Measurements from ENCODE around the gene NID1. TPM values are rescaled to one million over a fixed set of nuclear protein-coding genes. Genes with fewer than 3 reads are reported as not detected.

Gene NID1
- total and polyA plus RNA-seq, 2 donors (not counting 3 experiments of a cell fraction or from before 2014, with no cell fraction given): 87.0 to 109 TPM

DNA sequence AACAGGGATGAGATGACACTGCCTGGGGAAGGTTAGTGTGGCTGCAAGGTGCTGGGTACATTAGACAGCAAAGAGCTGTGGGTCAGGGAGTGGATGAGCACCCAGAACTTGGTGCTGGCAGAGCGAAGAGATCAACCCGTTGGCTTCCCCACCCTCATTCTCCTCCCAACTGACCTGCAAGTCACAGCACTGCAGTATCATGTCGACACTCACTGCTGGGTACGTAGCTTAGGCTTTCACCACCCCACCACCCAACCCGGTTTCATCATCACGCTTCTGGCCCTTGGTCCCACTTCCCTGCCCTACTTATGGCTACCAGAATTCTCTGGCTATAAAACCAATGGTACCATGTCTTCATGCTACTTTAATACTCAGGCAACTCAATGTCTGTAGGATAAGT lies 124.6 kb downstream of the NID1 start:
- dilution Hi-C loops (cut with MboI; ENCODE audit: extremely low pct_ligation_motif_present, low sequenced_read_pairs): no loop called here
- Histone ChIP-seq H3K4me3 (replicated peaks in 1 of 3; ENCODE audit: insufficient read depth in 1 of 3, low read depth in 1 of 3, low read length in 3 of 3) (no peak overlapping the region), H3K9ac (replicated peaks; ENCODE audit: extremely low read depth, insufficient read depth, low read length) (no peak overlapping the region), H3K4me1 (ENCODE audit: control insufficient read depth, extremely low read depth, insufficient read depth, low read length) (peaks cover 6% of the 10 kb centered on the region), H3K27ac (ENCODE audit: insufficient read depth, low read depth, low read length) (no peak overlapping the region), H3K9me3 (replicated peaks; ENCODE audit: control insufficient read depth, insufficient read depth, low read length) (no peaks in the 10 kb centered on the region), H3K9me1 (replicated peaks; ENCODE audit: control insufficient read depth, extremely low read depth, insufficient read depth, low read length) (no peaks in the 10 kb centered on the region), H3K27me3 (ENCODE audit: control insufficient read depth in 2 of 2, insufficient read depth in 2 of 2, low read length in 2 of 2) (no peaks in the 10 kb centered on the region), H3K4me2 (ENCODE audit: insufficient read depth, low read length) (no peak overlapping the region), H2AFZ (ENCODE audit: low read depth, low read length) (no peak overlapping the region), H4K20me1 (replicated peaks; ENCODE audit: control insufficient read depth, extremely low read depth, insufficient read depth, low read length) (no peaks in the 10 kb centered on the region), H3K36me3 (ENCODE audit: control insufficient read depth in 2 of 2, extremely low read depth in 1 of 2, insufficient read depth in 2 of 2, low read length in 2 of 2) (no peaks in the 10 kb centered on the region), H3K79me2 (ENCODE audit: control insufficient read depth, insufficient read depth, low read length) (no peaks in the 10 kb centered on the region)
- TF ChIP-seq POLR2A (IDR thresholded peaks at IDR 0.05; ENCODE audit: low read depth, low read length) (no peak), GATA2 (IDR thresholded peaks at IDR 0.05; ENCODE audit: insufficient read depth, insufficient read length, low read depth, low read length) (no peak)
- TF ChIP-seq, protein P1, sequence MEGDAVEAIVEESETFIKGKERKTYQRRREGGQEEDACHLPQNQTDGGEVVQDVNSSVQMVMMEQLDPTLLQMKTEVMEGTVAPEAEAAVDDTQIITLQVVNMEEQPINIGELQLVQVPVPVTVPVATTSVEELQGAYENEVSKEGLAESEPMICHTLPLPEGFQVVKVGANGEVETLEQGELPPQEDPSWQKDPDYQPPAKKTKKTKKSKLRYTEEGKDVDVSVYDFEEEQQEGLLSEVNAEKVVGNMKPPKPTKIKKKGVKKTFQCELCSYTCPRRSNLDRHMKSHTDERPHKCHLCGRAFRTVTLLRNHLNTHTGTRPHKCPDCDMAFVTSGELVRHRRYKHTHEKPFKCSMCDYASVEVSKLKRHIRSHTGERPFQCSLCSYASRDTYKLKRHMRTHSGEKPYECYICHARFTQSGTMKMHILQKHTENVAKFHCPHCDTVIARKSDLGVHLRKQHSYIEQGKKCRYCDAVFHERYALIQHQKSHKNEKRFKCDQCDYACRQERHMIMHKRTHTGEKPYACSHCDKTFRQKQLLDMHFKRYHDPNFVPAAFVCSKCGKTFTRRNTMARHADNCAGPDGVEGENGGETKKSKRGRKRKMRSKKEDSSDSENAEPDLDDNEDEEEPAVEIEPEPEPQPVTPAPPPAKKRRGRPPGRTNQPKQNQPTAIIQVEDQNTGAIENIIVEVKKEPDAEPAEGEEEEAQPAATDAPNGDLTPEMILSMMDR (IDR thresholded peaks at IDR 0.05; ENCODE audit: extremely low read depth in 1 of 2, insufficient read depth in 1 of 2, low read depth in 1 of 2, low read length in 2 of 2): no peak
- no peak for DNase-seq (ENCODE audit: low read depth, low spot score)
- intact Hi-C loops (cut with micrococcal nuclease): no loop called here
- CTCF ChIA-PET: interaction anchor here (1.3 to 2.3 kb wide), 3 partner anchors 10 to 97 kb away, joined by 3 to 10 read pairs (median 6); no protein-coding TSS in a partner anchor
- POLR2A ChIA-PET: no interaction called here
- FAIRE-seq: no peak
- no TSS peak for BruUV-seq (replicated peaks)

DNA sequence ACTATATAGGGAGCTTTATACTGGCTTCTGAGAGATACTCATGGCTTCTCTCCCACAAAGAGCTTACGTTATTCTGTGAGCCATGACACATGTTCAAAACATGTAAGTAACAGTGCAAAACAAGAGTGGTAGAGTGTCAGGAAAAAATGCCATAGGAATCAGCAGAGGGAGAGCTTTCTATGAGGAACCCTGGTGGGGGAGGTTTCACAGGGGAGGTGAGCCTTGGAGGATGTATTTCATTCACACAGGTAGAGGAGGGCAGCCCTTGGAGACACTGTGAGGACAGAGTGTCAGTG lies 125.5 kb downstream of the NID1 start:
- no TSS peak for BruUV-seq (replicated peaks)
- ChIA-PET POLR2A (no interaction called here), CTCF (interaction anchor here (1.3 to 2.3 kb wide), 3 partner anchors 11 to 96 kb away, joined by 3 to 10 read pairs (median 6); no protein-coding TSS in a partner anchor)

More for the DNA sequence above, 125.5 kb downstream of the NID1 start:
- H2AFZ ChIP-seq (ENCODE audit: low read depth, low read length): no peak overlapping the region
- H3K4me1 ChIP-seq (ENCODE audit: control insufficient read depth, extremely low read depth, insufficient read depth, low read length): peaks cover 6% of the 10 kb centered on the region
- no peak for TF ChIP-seq EZH2 (IDR thresholded peaks at IDR 0.05; ENCODE audit: borderline replicate concordance, low read depth, low read length, severe bottlenecking)
- TF ChIP-seq, protein P2, sequence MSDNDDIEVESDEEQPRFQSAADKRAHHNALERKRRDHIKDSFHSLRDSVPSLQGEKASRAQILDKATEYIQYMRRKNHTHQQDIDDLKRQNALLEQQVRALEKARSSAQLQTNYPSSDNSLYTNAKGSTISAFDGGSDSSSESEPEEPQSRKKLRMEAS (IDR thresholded peaks at IDR 0.05; ENCODE audit: insufficient read depth, insufficient read length): no peak
- no peak for TF ChIP-seq GATA2 (IDR thresholded peaks at IDR 0.05; ENCODE audit: insufficient read depth, insufficient read length, low read depth, low read length)
- dilution Hi-C loops (cut with MboI; ENCODE audit: extremely low pct_ligation_motif_present, low sequenced_read_pairs) (no loop called here), intact Hi-C loops (cut with micrococcal nuclease) (no loop called here)
- H3K9me3 ChIP-seq (replicated peaks; ENCODE audit: control insufficient read depth, insufficient read depth, low read length): no peaks in the 10 kb centered on the region
- no peaks in the 10 kb centered on the region for H3K9me1 ChIP-seq (replicated peaks; ENCODE audit: control insufficient read depth, extremely low read depth, insufficient read depth, low read length)
- no peak overlapping the region for H3K4me3 ChIP-seq (replicated peaks in 1 of 3; ENCODE audit: insufficient read depth in 1 of 3, low read depth in 1 of 3, low read length in 3 of 3)
- H3K36me3 ChIP-seq (ENCODE audit: control insufficient read depth in 2 of 2, extremely low read depth in 1 of 2, insufficient read depth in 2 of 2, low read length in 2 of 2): no peaks in the 10 kb centered on the region
- H3K79me2 ChIP-seq (ENCODE audit: control insufficient read depth, insufficient read depth, low read length): no peaks in the 10 kb centered on the region
- DNase-seq (ENCODE audit: low read depth, low spot score) (no peak), FAIRE-seq (no peak)
- H3K9ac ChIP-seq (replicated peaks; ENCODE audit: extremely low read depth, insufficient read depth, low read length): no peak overlapping the region
- no peak overlapping the region for H3K4me2 ChIP-seq (ENCODE audit: insufficient read depth, low read length)
- H3K27me3 ChIP-seq (ENCODE audit: control insufficient read depth in 2 of 2, insufficient read depth in 2 of 2, low read length in 2 of 2): no peaks in the 10 kb centered on the region
- H3K27ac ChIP-seq (ENCODE audit: insufficient read depth, low read depth, low read length): no peak overlapping the region
- no peaks in the 10 kb centered on the region for H4K20me1 ChIP-seq (replicated peaks; ENCODE audit: control insufficient read depth, extremely low read depth, insufficient read depth, low read length)

Measured in endothelial cell of umbilical vein (primary cell).